GM21717 (cell line): Measurements from ENCODE around the gene RNF41.

ENCODE experiments used
- ATAC-seq: cut with Tn5 transposase; IDR thresholded peaks from one replicate; pipeline ENCODE4 v1.9.1; 2021; ENCODE audit warnings: mild to moderate bottlenecking, moderate library complexity; ENCODE audit not compliant: unreplicated experiment

RNF41 gene

GRCh38 chr12:56154818-56155217 lies 66.9 kb downstream of the RNF41 start:
- no peak for ATAC-seq

- no peak for ATAC-seq
Observed at GRCh38 chr12:56154246-56154771, 67.4 kb downstream of the RNF41 start.

- ATAC-seq: no peak
Observed at GRCh38 chr12:56153678-56154065, 68.0 kb downstream of the RNF41 start.

GRCh38 chr12:56152756-56153677 lies 68.7 kb downstream of the RNF41 start:
- ATAC-seq: no peak
